ENCODE measurements around the gene MCM5.

- TF ChIP-seq CTCF (IDR thresholded peaks at IDR 0.05) (no peak), POLR2A (IDR thresholded peaks at IDR 0.05) (no peak)
These were observed 13.2 kb upstream of the MCM5 start for GRCh38 chr22:35386670-35387288.
